ENCODE data around the gene CHTF8. TPM values are rescaled to one million over a fixed set of nuclear protein-coding genes. Genes with fewer than 3 reads are reported as not detected.
"Not testable (repeated sequence)": the region's sequence is repeated elsewhere in the genome, so short reads cannot be mapped to it uniquely, and the experiment has no call there.

CHTF8 gene
- total RNA-seq, 1 donor from 2014 or later = 133 TPM

DNA sequence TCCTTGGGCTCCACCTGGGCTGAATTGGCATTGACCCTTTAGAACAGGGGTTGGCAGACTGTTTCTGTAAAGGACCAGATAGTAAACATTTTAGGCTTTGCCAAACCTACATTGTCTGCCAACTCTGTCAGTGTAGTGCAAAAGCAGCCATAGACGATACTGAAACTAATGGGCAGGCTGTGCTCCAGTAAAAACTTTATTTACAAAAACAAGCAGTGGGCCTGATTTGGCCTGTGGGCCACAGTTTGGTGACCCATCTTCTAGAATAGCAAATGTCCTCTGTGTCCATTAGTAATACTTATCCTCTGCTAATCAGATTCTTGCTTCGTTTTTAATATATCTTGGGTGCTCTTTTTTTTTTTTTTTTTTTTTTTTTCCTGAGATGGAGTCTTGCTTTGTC lies 6.2 kb upstream of the CHTF8 start:
- DNase-seq (ENCODE audit: low spot score) = no peak

DNA sequence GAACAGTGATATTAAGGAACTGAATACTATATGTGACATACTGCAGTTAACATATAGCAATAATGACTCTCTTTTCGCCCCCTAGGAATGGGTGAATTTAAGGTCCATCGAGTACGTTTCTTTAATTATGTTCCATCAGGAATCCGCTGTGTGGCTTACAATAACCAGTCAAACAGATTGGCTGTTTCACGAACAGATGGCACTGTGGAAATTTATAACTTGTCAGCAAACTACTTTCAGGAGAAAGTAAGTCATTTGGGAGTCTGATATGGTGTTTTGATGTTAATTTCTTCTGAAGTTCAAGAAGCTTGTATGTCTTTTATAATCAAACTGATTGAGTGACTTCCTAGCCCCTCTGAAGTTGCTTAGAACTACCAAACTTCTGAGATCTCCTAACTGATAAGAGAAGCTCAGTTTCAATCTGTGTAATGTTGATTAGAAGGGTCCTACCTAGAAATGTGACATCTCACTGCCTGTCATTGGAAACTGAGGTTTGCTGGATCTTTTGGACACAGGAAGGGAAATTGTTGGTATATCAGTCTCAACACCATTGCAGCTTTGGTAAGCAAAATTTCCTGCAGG lies 1.1 kb upstream of the CHTF8 start:
- no peak for DNase-seq (ENCODE audit: low spot score)

DNA sequence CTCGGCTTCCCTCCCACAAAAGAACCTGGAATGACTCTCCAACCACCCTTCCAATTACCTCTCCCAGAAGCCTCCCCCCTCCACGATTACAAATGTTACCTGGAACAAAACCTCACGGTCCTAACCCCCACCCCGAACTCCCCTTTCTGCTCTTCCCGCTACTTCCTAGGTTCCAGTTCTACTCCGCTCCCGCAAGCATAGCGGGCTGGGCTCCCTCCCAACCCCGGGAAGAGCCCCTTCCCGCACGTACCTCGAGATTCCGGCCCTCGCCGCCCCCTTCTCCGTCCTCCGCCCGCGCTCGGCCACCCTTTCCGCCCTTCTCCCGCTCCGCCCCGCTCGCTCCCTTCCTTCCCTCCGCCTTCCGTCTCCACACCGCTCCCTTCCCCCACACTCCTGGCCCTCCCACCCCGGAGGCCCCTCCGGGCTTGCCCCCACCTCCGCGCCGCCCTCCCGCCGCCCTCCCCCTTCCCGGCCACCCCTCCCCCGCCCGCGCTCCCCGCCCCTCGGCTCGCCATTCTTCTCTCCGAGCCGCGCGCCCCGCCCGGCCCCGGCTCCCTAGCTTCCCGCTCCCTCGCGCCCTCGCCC lies 457 bp downstream of the CHTF8 start:
- peak; percentile 88 for DNase-seq (ENCODE audit: low spot score)

- no peak for DNase-seq (ENCODE audit: low spot score)
Measured at GRCh38 chr16:69131167-69131838, 1.1 kb downstream of the CHTF8 start.

DNA sequence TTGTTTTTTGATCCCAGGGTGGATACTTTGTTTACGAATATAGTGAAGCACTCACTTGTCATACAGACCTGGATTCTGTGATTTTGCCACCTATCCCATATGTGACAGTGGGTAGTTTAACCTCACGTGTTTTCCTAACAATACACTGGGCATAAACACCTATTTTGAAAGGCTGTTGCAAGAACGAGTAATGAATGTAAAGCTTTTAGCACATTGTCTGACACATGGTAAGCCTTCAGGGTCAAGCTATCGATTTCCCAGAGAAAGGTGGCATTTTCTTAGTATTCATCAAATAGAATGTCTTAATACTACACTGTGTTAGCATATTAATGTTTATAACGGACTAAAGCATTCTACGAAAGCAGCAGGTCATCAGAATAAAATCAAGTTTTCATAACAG lies 1.9 kb downstream of the CHTF8 start:
- DNase-seq (ENCODE audit: low spot score) = no peak

DNA sequence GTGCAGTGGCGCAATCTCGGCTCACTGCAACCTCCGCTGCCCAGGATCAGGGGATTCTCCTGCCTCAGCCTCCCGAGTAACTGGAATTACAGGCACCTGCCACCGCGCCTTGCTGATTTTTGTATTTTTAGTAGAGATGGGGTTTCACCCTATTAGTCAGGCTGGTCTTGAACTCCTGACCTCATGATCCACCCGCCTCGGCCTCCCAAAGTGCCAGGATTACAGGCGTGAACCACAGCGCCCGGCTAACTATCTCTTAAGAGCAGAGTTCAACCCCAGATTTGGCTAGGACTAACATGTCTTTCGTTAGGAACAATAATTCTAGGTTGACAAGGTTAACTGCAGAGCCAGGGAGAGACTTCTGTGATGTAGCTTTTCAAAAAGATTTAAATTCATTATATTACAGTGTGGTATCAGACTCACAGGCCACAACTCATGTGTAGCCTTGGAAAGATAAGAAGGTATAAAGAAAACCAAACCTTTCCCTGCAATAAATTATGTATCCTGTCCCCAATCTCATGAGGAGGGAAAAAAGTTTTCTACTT lies 4.3 kb downstream of the CHTF8 start:
- no peak for DNase-seq (ENCODE audit: low spot score)

DNA sequence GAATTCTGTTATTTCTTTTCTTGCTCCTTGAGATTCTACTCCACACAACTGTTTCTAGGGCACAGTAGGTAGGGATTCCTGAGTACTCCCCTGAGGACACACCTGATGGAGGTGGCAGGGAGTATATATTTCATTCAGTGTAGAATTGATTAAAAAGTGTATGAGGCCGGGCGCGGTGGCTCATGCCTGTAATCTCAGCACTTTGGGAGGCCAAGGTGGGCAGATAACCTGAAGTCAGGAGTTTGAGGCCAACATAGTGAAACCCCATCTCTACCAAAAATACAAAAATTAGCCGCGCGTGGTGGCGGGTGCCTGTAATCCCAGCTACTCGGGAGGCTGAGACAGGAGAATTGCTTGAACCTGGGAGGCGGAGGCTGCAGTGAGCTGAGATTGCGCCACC lies 5.6 kb downstream of the CHTF8 start:
- not testable (repeated sequence) for DNase-seq (ENCODE audit: low spot score)

- DNase-seq (ENCODE audit: low spot score) = no peak
Measured at GRCh38 chr16:69126221-69126620, 6.2 kb downstream of the CHTF8 start.

DNA sequence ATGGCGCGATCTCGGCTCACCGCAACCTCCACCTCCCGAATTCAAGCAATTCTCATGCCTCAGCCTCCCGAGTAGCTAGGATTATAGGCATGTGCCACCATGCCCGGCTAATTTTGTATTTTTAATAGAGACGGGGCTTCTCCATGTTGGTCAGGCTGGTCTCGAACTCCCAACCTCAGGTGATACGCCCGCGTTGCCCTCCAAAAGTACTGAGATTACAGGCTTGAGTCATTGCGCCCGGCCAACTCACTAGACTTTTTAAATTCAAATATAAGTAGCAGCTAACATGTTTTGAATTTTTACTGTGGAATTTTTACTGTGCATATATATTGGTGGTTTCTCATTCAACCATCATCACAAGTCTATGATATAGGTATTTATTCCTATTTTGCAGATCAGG lies 7.4 kb downstream of the CHTF8 start:
- not testable (repeated sequence) for DNase-seq (ENCODE audit: low spot score)

- DNase-seq (ENCODE audit: low spot score) = not testable (repeated sequence)
Measured at GRCh38 chr16:69124406-69124805, 8.0 kb downstream of the CHTF8 start.

DNA sequence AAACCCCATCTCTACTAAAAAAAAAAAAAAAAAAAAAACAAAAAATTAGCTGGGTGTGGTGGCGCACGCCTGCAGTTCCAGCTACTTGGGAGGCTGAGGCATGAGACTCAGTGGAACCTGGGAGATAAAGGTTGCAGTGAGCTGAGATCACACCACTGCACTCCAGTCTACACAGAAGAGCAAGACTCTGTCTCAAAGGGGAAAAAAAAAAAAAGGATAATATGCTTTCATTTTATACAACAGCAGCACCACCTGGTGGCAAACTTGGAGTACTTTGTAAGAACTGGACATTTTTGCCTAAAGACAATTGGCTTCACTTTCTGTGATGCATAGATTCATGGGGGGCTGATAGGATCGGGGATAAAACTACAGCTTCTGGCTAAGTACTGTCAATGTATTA lies 8.5 kb downstream of the CHTF8 start:
- DNase-seq (ENCODE audit: low spot score) = no peak

DNA sequence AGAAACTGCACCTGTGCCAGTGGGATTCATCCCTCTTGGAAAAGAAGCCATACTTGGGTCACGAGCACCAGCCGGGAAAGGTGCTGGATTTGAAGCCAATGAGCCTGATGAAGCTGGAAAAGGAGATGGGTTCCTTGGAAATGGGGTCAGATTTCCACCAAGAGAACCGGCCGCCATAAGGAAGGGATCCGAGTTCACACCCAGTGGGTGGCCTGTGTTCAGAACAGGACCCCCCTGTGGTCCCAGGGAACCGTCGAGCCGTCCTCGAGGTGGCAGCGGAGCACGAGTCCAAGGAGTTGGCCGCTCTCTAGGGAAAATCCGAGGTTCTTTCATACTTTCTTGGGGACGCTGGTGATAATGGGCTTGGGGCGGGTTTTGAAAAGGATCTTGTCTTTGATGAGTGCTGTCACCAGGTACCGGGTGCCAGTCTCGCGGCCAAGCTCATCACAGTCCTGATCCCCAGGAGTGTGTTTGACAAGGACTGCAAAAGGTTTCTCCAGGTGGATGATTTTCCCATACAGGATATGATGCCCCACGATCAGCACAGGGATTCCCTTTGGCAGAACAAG lies 12.2 kb downstream of the CHTF8 start:
- no peak for DNase-seq (ENCODE audit: low spot score)

DNA sequence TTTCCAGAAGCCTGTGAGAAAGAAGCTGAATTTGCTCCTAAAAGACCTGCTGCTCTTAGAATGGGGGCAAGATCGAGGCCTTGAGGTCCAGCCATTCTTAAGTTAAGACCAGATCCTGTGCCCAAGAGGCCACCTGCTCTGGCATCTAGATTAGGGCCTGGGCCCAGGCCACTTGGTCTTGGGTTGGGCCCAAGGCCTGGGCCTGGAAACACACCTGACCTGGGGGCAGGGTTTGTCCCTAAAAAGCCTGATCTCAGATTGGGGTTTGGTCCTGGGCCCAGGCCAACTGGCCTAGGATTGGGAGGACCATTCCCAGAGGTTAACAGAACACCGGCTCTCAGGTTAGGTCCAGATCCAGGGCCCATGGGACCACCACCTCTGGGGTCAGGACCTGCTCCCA lies 12.9 kb downstream of the CHTF8 start:
- no peak for DNase-seq (ENCODE audit: low spot score)

DNA sequence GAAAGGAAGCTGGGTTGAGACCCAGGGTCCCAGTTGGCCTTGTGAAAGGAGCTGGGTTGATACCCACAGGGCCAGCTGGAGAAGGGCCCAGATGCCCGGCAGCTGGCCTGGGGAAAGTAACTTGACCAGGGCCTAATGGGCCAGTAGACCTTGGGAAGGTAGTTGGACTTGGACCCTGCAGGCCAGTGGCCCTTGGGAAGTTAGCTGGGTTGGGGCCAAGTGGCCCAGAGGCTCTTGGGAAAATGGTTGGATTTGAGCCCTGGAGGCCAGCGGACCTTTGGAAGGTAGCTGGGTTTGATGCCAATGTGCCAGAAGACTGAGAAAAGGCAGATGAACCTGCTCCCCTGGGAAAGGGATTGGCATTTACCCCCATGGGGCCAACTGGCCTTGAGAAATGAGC lies 13.4 kb downstream of the CHTF8 start:
- no peak for DNase-seq (ENCODE audit: low spot score)

GRCh38 chr16:69118468-69118867 lies 13.9 kb downstream of the CHTF8 start:
- no peak for DNase-seq (ENCODE audit: low spot score)

DNA sequence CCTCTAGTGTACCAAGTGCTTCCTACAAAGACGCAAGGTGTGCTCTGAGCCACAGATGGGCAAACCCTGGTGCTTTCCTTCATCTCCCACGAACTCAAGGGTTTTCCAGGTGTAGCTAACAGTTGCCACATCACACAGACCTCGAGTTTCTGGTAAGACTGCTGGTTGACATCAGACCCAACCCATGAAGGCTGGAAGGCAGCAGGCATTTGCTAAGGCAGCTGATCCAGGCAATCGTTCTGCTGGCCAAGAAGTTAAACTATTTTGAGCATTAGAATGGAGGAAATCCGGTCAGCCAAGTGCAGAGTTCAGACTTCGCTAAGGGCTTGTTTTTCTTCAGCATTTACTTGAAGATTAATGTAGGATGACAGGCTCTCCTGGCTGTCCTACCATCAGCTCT lies 15.5 kb downstream of the CHTF8 start:
- no peak for DNase-seq (ENCODE audit: low spot score)

- DNase-seq (ENCODE audit: low spot score) = no peak
Measured at GRCh38 chr16:69116256-69116875, 16.0 kb downstream of the CHTF8 start.

GRCh38 chr16:69115837-69116236 lies 16.6 kb downstream of the CHTF8 start:
- no peak for DNase-seq (ENCODE audit: low spot score)

DNA sequence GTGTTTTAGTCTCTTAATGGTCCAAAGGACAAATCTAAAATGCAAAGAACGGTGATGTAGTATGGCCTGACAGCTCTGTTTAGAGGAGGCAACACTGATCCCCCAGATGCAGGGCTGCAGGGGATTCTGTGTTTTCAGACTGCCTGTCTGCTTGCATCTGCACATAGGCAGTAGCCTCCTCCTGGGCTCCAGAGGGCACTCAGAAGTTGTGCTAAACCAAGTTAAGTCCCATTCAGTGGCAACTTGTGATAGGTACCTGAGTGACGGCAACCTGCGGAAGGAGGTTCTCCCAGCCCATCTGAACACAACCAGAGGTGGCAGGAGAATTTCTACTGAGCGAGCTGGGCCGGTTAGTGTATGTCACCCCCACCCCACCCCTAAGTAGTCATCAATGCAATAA lies 17.0 kb downstream of the CHTF8 start:
- DNase-seq (ENCODE audit: low spot score) = no peak

DNA sequence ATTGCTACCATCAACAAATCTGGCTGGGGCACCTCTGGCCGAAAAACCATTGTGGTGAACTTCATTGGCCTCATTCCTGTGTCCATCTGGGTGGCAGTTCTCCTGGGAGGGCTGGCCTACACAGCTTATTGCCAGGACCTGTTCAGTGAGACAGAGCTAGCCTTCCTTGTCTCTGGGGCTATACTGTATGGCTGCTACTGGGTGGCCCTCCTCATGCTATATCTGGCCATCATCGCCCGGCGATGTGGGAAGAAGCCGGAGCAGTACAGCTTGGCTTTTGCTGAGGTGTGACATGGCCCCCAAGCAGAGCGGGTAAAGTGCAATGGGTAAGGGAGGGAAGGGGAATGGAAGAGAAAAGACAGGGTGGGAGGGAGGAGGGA lies 17.4 kb downstream of the CHTF8 start:
- DNase-seq (ENCODE audit: low spot score) = no peak

GRCh38 chr16:69114346-69114975 lies 17.9 kb downstream of the CHTF8 start:
- no peak for DNase-seq (ENCODE audit: low spot score)

GRCh38 chr16:69113216-69113615 lies 19.2 kb downstream of the CHTF8 start:
- no peak for DNase-seq (ENCODE audit: low spot score)

All from ureter (tissue), 1 donor.